Activated CD4-positive, alpha-beta T cell treated with anti-CD3 and anti-CD28 coated beads, Interleukin-2, amount 10 ng/mL, durations not matched to agents 7 days and 5 days (primary cell): ENCODE measurements around the gene STK32C. TPM values are rescaled to one million over a fixed set of nuclear protein-coding genes. Genes with fewer than 3 reads are reported as not detected.
A peak's percentile ranks its signal among the peaks of the same experiment; 100 is the strongest.

Experiments
- CTCF ChIA-PET: fragments of 350-600 bp; sonication (Branson Sonifier 250); formaldehyde crosslinking; loops from one replicate; lab custom pipeline; 2021; ENCODE audit warnings: antibody characterized with exemption; lab: Charles Lee
- POLR2A ChIA-PET: fragments of 350-600 bp; sonication (Branson Sonifier 250); formaldehyde crosslinking; loops from one replicate; lab custom pipeline; 2021; ENCODE audit warnings: antibody characterized with exemption; lab: Charles Lee
- DNase-seq: peaks from one replicate; pipeline ENCODE4 v3.0.0-alpha.2; 2020
- H3K27ac Mint-ChIP-seq: one replicate; pipeline ENCODE4 v1.8.0; 2021; ENCODE audit warnings: mild to moderate bottlenecking, moderate library complexity, mixed read lengths
- H3K27me3 Mint-ChIP-seq: one replicate; pipeline ENCODE4 v1.8.0; 2021; ENCODE audit warnings: mixed read lengths
- H3K36me3 Mint-ChIP-seq: one replicate; pipeline ENCODE4 v1.8.0; 2021; ENCODE audit warnings: low read depth, mixed read lengths
- H3K4me1 Mint-ChIP-seq: one replicate; pipeline ENCODE4 v1.8.0; 2021; ENCODE audit warnings: mixed read lengths
- H3K4me3 Mint-ChIP-seq: one replicate; pipeline ENCODE4 v1.8.0; 2021; ENCODE audit warnings: mild to moderate bottlenecking, moderate library complexity, mixed read lengths
- H3K9me3 Mint-ChIP-seq: one replicate; pipeline ENCODE4 v1.8.0; 2021; ENCODE audit warnings: mixed read lengths
- total RNA-seq, 2 experiments: library from RNA; stranded (reverse); gene quantifications; one replicate each; pipeline ENCODE4 v1.2.3, GENCODE V29; 2021

Gene STK32C
- total RNA-seq, 2 experiments from 2014 or later: 11.1 to 15.2 TPM

GRCh38 chr10:132204078-132204780 is 103.5 kb downstream of the STK32C start:
- DNase-seq: no peak
- Mint-ChIP-seq H3K4me1 (no peaks in the 10 kb centered on the region), H3K4me3 (no peak overlapping the region), H3K9me3 (no peaks in the 10 kb centered on the region), H3K27me3 (no peaks in the 10 kb centered on the region), H3K27ac (no peak overlapping the region), H3K36me3 (no peaks in the 10 kb centered on the region)
- ChIA-PET CTCF (interaction anchor here (1.0 kb wide), 1 partner anchor 57 kb away, joined by 3 read pairs; no protein-coding TSS in a partner anchor), POLR2A (no interaction called here)

DNA sequence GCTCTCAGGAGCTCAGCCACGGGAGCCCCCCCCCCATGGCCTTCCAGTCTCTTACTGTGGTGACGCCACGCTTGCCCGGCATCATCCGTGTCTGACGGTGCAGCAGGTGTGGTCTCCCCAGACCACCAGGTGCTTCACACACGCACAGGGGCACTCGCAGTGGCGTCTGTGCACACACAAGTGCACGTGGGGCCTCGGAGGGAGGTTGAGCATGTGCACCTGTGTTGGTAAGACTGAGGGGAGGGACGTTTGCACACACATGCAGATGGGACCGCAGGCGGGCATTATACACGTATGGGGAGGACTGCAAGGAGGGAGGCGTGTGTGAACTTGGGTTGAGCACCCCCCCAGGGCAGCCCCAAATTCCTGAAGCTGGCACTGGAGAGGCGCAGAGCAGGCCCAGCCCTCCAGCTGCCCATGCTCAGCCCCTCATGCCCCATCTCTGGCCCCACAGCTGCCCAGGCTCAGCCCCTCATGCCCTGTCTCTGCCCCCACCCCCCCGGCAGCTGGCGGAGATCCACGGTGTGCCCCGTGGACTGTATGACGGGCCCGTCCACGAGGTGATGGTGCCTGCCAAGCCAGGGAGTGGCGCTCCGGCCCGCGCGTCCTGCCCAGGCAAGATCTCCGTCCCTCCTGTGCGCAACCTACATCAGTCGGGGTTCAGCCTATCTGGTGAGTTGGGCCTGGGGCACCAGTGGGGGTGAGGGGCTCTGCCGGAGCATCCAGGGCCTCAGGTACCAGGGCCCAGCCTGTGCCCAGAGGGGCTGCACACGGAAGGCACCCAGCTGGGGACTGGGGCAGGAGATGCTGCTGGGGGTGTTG is 104.3 kb downstream of the STK32C start:
- no peaks in the 10 kb centered on the region for H3K4me1 Mint-ChIP-seq
- no peaks in the 10 kb centered on the region for H3K9me3 Mint-ChIP-seq
- H3K27ac Mint-ChIP-seq: no peak overlapping the region
- CTCF ChIA-PET: interaction anchor here (1.0 kb wide), 1 partner anchor 56 kb away, joined by 3 read pairs; no protein-coding TSS in a partner anchor
- no peaks in the 10 kb centered on the region for H3K27me3 Mint-ChIP-seq
- no peaks in the 10 kb centered on the region for H3K36me3 Mint-ChIP-seq
- POLR2A ChIA-PET: no interaction called here
- DNase-seq: no peak
- no peak overlapping the region for H3K4me3 Mint-ChIP-seq

- H3K36me3 Mint-ChIP-seq: no peaks in the 10 kb centered on the region
- H3K4me1 Mint-ChIP-seq: no peaks in the 10 kb centered on the region
- no peak overlapping the region for H3K27ac Mint-ChIP-seq
- CTCF ChIA-PET: no interaction called here
- H3K27me3 Mint-ChIP-seq: no peaks in the 10 kb centered on the region
- no peaks in the 10 kb centered on the region for H3K9me3 Mint-ChIP-seq
- DNase-seq: no peak
- POLR2A ChIA-PET: no interaction called here
- no peak overlapping the region for H3K4me3 Mint-ChIP-seq
Measured at GRCh38 chr10:132202070-132202970, 105.4 kb downstream of the STK32C start.

- no peak overlapping the region for H3K4me3 Mint-ChIP-seq
- H3K9me3 Mint-ChIP-seq: no peaks in the 10 kb centered on the region
- POLR2A ChIA-PET: no interaction called here
- H3K4me1 Mint-ChIP-seq: no peaks in the 10 kb centered on the region
- H3K27ac Mint-ChIP-seq: no peak overlapping the region
- no peaks in the 10 kb centered on the region for H3K36me3 Mint-ChIP-seq
- DNase-seq: no peak
- H3K27me3 Mint-ChIP-seq: no peaks in the 10 kb centered on the region
- CTCF ChIA-PET: no interaction called here
Measured at GRCh38 chr10:132201111-132201969, 106.4 kb downstream of the STK32C start.

GRCh38 chr10:132200344-132201110 is 107.2 kb downstream of the STK32C start:
- no peaks in the 10 kb centered on the region for H3K27me3 Mint-ChIP-seq
- POLR2A ChIA-PET: no interaction called here

DNA sequence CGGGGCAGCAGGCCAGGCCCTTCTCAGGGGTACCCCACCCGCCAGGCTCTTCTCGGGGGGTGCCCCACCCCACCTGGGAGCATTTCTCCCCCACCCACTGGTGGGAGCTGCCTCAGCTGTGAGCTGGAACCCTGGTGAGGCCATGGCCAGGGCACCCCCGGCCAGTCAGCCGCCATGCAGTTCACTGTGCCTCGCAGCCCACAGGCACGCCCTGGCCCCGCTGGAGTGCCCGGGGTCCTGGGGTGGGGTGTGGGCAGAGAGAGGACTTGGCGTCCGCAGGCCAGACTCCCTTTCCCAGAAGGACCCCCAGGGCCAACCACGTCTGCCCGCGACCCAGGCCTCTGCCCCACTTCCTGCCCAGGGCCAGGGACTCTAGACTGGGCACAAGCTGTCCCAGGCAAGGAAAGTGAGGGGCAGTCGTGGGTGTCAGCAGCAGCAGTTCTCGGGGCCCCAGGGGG is 107.9 kb downstream of the STK32C start:
- no peak for DNase-seq
- H3K4me1 Mint-ChIP-seq: no peaks in the 10 kb centered on the region
- H3K9me3 Mint-ChIP-seq: no peaks in the 10 kb centered on the region
- no peaks in the 10 kb centered on the region for H3K36me3 Mint-ChIP-seq
- no peak overlapping the region for H3K27ac Mint-ChIP-seq
- ChIA-PET CTCF (interaction anchor here (1.2 kb wide), 1 partner anchor 12 kb away, joined by 3 read pairs; no protein-coding TSS in a partner anchor), POLR2A (no interaction called here)
- H3K4me3 Mint-ChIP-seq: no peak overlapping the region
- H3K27me3 Mint-ChIP-seq: no peaks in the 10 kb centered on the region

More at GRCh38 chr10:132200344-132201110, 107.2 kb downstream of the STK32C start:
- CTCF ChIA-PET: no interaction called here
- no peaks in the 10 kb centered on the region for H3K9me3 Mint-ChIP-seq
- H3K36me3 Mint-ChIP-seq: no peaks in the 10 kb centered on the region
- H3K4me3 Mint-ChIP-seq: no peak overlapping the region
- DNase-seq: no peak
- no peaks in the 10 kb centered on the region for H3K4me1 Mint-ChIP-seq
- H3K27ac Mint-ChIP-seq: no peak overlapping the region

GRCh38 chr10:132199268-132199853 is 108.4 kb downstream of the STK32C start:
- Mint-ChIP-seq H3K27me3 (no peaks in the 10 kb centered on the region), H3K9me3 (no peaks in the 10 kb centered on the region), H3K36me3 (no peaks in the 10 kb centered on the region), H3K4me1 (no peaks in the 10 kb centered on the region), H3K27ac (no peak overlapping the region), H3K4me3 (no peak overlapping the region)
- ChIA-PET POLR2A (no interaction called here), CTCF (interaction anchor here (1.2 kb wide), 1 partner anchor 12 kb away, joined by 3 read pairs; no protein-coding TSS in a partner anchor)
- no peak for DNase-seq

DNA sequence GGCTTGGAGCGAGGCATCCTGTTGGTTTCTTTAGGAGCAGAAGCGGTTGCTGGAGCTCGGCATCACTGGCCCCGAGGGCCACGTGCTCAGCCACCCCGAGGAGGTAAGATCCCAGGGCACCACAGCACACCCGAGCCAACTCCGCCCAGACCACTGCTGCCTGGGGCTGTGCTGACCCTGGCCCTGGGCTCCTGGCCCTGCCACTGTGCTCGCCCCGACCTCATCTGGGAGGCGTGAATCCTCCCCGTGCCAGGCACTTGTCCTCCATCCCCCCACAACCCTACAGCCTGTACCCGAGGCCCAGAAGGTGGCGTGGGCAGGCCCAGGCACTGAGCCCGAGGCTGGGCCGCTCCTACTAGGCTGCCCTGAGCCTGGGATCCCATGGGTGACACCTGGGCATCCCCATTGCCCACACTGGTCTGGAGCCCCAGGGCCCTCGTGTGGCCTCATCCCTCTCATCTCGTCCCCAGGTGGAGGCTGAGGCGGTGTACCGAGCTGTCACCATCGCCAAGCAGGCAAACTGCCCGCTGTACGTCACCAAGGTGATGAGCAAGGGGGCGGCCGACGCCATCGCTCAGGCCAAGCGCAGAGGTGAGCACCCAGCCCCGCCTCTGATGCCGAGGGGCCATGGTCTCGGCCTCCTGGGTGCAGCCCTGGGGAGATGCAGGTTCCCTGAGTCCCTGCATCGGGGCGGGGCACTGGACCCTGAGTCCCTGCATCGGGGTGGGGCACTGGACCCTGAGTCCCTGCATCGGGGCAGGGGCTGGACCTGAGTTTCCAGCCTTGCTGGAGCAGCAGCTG is 109.2 kb downstream of the STK32C start:
- H3K36me3 Mint-ChIP-seq: no peaks in the 10 kb centered on the region
- no peak for DNase-seq
- no peaks in the 10 kb centered on the region for H3K27me3 Mint-ChIP-seq
- no peaks in the 10 kb centered on the region for H3K9me3 Mint-ChIP-seq
- ChIA-PET POLR2A (no interaction called here), CTCF (interaction anchor here (1.2 kb wide), 1 partner anchor 11 kb away, joined by 3 read pairs; no protein-coding TSS in a partner anchor)
- no peak overlapping the region for H3K4me3 Mint-ChIP-seq
- peak overlapping the region; percentile 19 for H3K27ac Mint-ChIP-seq
- no peaks in the 10 kb centered on the region for H3K4me1 Mint-ChIP-seq

- CTCF ChIA-PET: no interaction called here
- no peaks in the 10 kb centered on the region for H3K36me3 Mint-ChIP-seq
- POLR2A ChIA-PET: no interaction called here
- H3K27ac Mint-ChIP-seq: no peak overlapping the region
- no peaks in the 10 kb centered on the region for H3K27me3 Mint-ChIP-seq
- no peaks in the 10 kb centered on the region for H3K9me3 Mint-ChIP-seq
- H3K4me1 Mint-ChIP-seq: no peaks in the 10 kb centered on the region
- H3K4me3 Mint-ChIP-seq: no peak overlapping the region
- DNase-seq: no peak
Measured at GRCh38 chr10:132198068-132198370, 109.7 kb downstream of the STK32C start.

DNA sequence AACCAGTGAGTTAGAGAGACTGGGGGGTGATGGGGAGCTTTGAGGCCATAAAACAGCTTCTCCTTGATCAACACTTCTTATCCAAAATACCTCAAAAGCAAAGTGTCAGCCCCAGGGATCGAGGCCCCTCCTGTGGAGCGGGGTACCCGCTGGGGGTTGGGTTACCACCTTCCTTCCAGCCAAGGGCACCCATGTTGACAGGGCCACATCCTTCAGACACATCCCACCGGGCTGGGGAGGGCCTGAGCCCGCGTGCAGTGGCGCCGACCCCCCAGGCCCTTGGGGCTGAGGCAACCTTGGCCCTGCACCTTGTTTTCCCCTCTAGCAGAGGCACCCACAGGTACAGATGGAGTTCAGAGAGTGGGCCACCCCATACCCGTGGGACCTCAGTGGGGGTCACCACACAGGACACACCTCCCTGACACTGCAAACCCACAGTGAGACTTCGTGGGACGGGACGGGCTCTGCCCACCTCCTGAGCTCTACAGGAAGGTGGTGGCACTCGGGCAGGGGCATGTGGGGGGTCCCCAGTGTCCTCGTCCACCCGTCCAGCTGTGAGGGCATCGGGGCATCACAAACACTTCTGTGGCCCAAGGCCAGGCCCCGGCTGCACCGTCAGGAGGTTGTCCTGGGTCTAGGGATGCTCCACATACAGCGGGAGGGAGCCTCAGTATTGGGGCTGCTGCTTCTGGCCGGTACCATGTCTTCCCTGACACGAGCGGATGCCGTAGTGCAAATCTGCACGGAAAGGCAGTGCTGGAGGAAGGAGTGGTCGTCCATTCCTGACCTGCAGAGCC is 110.3 kb downstream of the STK32C start:
- DNase-seq: no peak
- ChIA-PET POLR2A (no interaction called here), CTCF (no interaction called here)
- no peaks in the 10 kb centered on the region for H3K9me3 Mint-ChIP-seq
- no peaks in the 10 kb centered on the region for H3K4me1 Mint-ChIP-seq
- no peaks in the 10 kb centered on the region for H3K36me3 Mint-ChIP-seq
- H3K4me3 Mint-ChIP-seq: no peak overlapping the region
- no peak overlapping the region for H3K27ac Mint-ChIP-seq
- H3K27me3 Mint-ChIP-seq: no peaks in the 10 kb centered on the region
